ENCODE results near the gene RPLP1.

DNA sequence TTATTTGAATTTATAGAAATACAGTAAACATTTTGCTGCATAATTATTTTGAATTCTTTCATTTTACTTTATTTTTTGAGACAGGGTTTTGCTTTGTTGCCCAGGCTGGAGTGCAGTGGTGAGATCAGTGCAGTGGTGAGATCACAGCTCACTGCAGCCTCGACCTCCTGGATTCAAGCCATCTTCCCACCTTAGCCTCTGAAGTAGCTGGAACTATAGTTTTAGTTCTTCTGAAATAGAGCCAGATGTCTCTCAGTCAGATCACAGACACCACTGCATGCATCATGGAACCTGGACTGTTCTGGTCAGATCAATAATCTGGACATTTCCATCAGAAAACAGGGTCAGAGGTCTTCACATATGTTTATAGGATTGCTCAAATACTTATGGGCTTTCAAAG, 7.9 kb downstream of the RPLP1 start:
- no peak for TF ChIP-seq POLR2A (IDR thresholded peaks at IDR 0.05)
- TF ChIP-seq, protein P1, sequence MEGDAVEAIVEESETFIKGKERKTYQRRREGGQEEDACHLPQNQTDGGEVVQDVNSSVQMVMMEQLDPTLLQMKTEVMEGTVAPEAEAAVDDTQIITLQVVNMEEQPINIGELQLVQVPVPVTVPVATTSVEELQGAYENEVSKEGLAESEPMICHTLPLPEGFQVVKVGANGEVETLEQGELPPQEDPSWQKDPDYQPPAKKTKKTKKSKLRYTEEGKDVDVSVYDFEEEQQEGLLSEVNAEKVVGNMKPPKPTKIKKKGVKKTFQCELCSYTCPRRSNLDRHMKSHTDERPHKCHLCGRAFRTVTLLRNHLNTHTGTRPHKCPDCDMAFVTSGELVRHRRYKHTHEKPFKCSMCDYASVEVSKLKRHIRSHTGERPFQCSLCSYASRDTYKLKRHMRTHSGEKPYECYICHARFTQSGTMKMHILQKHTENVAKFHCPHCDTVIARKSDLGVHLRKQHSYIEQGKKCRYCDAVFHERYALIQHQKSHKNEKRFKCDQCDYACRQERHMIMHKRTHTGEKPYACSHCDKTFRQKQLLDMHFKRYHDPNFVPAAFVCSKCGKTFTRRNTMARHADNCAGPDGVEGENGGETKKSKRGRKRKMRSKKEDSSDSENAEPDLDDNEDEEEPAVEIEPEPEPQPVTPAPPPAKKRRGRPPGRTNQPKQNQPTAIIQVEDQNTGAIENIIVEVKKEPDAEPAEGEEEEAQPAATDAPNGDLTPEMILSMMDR (IDR thresholded peaks at IDR 0.05): no peak
